T-cell (primary cell): Measurements from ENCODE around the gene GLCCI1. TPM values are rescaled to one million over a fixed set of nuclear protein-coding genes. Genes with fewer than 3 reads are reported as not detected.
"Not testable (repeated sequence)": the region's sequence is repeated elsewhere in the genome, so short reads cannot be mapped to it uniquely, and the experiment has no call there.

Experiments used
- ATAC-seq, 4 experiments: fragments of 200-7000 bp in 3 of 4; fragments of 150-1000 bp in 1 of 4; cut with Tn5 transposase; replicated peaks in 1 of 4; 1 replicate in 3 of 4; 2 replicates in 1 of 4; pipeline ENCODE4 v1.10.0; 2021; ENCODE audit warnings: moderate library complexity in 3 of 4, mild to moderate bottlenecking in 2 of 4, moderate number of reproducible peaks in 1 of 4
- CTCF ChIA-PET, 2 donors: fragments of 300-600 bp; sonication (Branson Sonifier 250); formaldehyde crosslinking; loops; one replicate each; lab custom pipeline; 2022; ENCODE audit warnings: antibody characterized with exemption in 2 of 2; lab: Charles Lee
- POLR2A ChIA-PET, 2 donors: fragments of 300-600 bp; sonication (Branson Sonifier 250); formaldehyde crosslinking; loops; one replicate each; lab custom pipeline; 2022; ENCODE audit warnings: antibody characterized with exemption in 2 of 2; lab: Charles Lee
- DNase-seq, 35 experiments: peaks; one replicate each; pipeline versions ENCODE4 v3.0.0 to v3.0.0-alpha.2; 2013 to 2023
- H3K27ac ChIP-seq: one replicate; pipeline ENCODE4 v1.5.1; 2013; ENCODE audit warnings: low read length
- H3K27me3 ChIP-seq, 2 experiments: replicated peaks in 1 of 2; 1 replicate in 1 of 2; 2 replicates in 1 of 2; pipeline versions ENCODE4 v1.6.1 to v1.7.0; 2013; ENCODE audit warnings: low read length in 1 of 2, mixed read lengths in 1 of 2; ENCODE audit not compliant: control insufficient read depth in 2 of 2, insufficient read depth in 2 of 2; ENCODE audit errors: extremely low read depth in 1 of 2
- H3K36me3 ChIP-seq, 2 donors: 1 replicate in 1 of 2; 2 replicates in 1 of 2; pipeline versions ENCODE4 v1.6.1 to v1.7.0; 2013; ENCODE audit warnings: low read length in 1 of 2; ENCODE audit not compliant: control insufficient read depth in 2 of 2, insufficient read depth in 1 of 2; ENCODE audit errors: extremely low read depth in 1 of 2
- H3K4me1 ChIP-seq, 2 experiments: 1 replicate in 1 of 2; 2 replicates in 1 of 2; pipeline versions ENCODE4 v1.6.1 to v1.7.0; 2013; ENCODE audit warnings: low read length in 2 of 2, mixed read lengths in 1 of 2; ENCODE audit not compliant: insufficient read depth in 2 of 2, control insufficient read depth in 1 of 2; ENCODE audit errors: extremely low read depth in 1 of 2
- H3K4me3 ChIP-seq, 2 donors: 1 replicate in 1 of 2; 2 replicates in 1 of 2; pipeline versions ENCODE4 v1.5.1 to v1.7.0; 2013; ENCODE audit warnings: mild to moderate bottlenecking in 2 of 2, low read length in 1 of 2, moderate library complexity in 1 of 2; ENCODE audit not compliant: control insufficient read depth in 1 of 2; ENCODE audit errors: extremely low read depth in 1 of 2
- H3K9me3 ChIP-seq: 2 replicates; pipeline ENCODE4 v1.7.0; 2013
- H3K27ac Mint-ChIP-seq, 2 donors: one replicate each; pipeline ENCODE4 v1.8.0; 2020 to 2021; ENCODE audit warnings: mild to moderate bottlenecking in 2 of 2, mixed read lengths in 2 of 2
- H3K27me3 Mint-ChIP-seq, 2 donors: one replicate each; pipeline ENCODE4 v1.8.0; 2021 to 2022; ENCODE audit warnings: mixed read lengths in 2 of 2
- H3K36me3 Mint-ChIP-seq: one replicate; pipeline ENCODE4 v1.8.0; 2021; ENCODE audit warnings: mixed read lengths
- H3K4me1 Mint-ChIP-seq, 3 donors: one replicate each; pipeline ENCODE4 v1.8.0; 2020 to 2022; ENCODE audit warnings: mixed read lengths in 3 of 3, mild to moderate bottlenecking in 1 of 3
- H3K4me3 Mint-ChIP-seq, 3 donors: one replicate each; pipeline ENCODE4 v1.8.0; 2020 to 2022; ENCODE audit warnings: mild to moderate bottlenecking in 3 of 3, mixed read lengths in 3 of 3, moderate library complexity in 3 of 3
- H3K9me3 Mint-ChIP-seq, 3 donors: one replicate each; pipeline ENCODE4 v1.8.0; 2020 to 2022; ENCODE audit warnings: mixed read lengths in 3 of 3
- WGBS: methylation state at CpG from one replicate; pipeline ENCODE4 v1.1.5; 2013; ENCODE audit warnings: missing lambda C conversion rate; ENCODE audit not compliant: insufficient coverage; 5-methylcytosine and 5-hydroxymethylcytosine counted together
- total RNA-seq, 35 experiments: library from RNA in 6 of 35; stranded (reverse) in 6 of 35; fragments of 120-200 nt in 1 of 35; gene quantifications; one replicate each; pipeline versions ENCODE4 v1.2.1 to v1.2.4 and lab custom pipeline; 2013 to 2026

The GLCCI1 gene
- total RNA-seq, 5 donors from 2014 or later (not counting 1 experiment from before 2014, with no cell fraction given) = 30.6 to 51.5 (median 38.0) TPM

DNA sequence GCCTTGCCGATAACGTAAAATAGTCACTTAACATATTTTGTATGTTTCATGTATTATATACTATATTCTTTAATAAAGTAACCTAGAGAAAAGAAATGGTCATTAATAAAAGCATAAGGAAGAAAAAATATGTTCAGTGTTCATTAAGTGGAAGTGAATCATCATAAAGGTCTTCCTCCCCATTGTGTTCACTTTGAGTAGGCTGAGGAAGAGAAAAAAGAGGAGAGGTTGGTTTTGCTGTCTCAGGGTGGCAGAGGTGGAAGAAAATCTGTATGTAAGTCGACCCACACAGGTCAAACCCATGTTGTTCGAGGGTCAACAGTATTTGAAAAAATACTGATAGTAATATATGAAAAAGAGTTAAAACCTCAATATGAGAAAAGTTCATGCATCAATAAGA is 90.3 kb downstream of the GLCCI1 start:
- peaks cover 10 to 14% (median 13%) of the 10 kb centered on the region in 3 donors for H3K4me1 Mint-ChIP-seq
- DNase-seq (no peak), ATAC-seq (no peak)
- no peak overlapping the region for H3K4me3 ChIP-seq
- ChIA-PET CTCF (no interaction called here), POLR2A (no interaction called here)
- H3K36me3 ChIP-seq = peaks cover 0 to 21% of the 10 kb centered on the region in 2 donors
- no peaks in the 10 kb centered on the region for H3K4me1 ChIP-seq
- H3K36me3 Mint-ChIP-seq = peaks cover 56% of the 10 kb centered on the region
- no peaks in the 10 kb centered on the region for H3K27me3 ChIP-seq
- H3K27ac ChIP-seq = no peak overlapping the region
- H3K4me3 Mint-ChIP-seq = no peak overlapping the region
- WGBS = no CpG with 5 or more reads among the region's 4 CpGs
- H3K27ac Mint-ChIP-seq = no peak overlapping the region
- H3K27me3 Mint-ChIP-seq = no peaks in the 10 kb centered on the region
- H3K9me3 Mint-ChIP-seq = peaks cover 0 to 6% (median 0%) of the 10 kb centered on the region in 3 donors
- H3K9me3 ChIP-seq = no peaks in the 10 kb centered on the region

DNA sequence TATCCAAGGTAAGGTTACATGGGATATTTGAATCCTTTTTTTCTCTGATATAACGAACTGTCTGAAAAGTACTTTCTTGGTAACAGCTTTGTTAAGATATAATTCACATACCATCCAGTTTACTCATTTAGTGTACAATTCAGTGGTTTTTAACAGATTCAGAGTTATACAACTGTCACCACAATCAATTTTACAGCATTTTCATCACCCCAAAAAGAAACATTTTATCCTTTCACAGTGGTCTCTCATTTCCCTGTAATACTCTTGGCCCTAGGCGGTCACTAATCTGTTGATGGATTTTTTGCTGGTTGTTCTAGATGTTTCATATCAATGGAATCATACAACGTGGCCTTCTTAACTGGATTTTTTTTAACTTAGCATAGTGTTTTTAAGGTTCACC is 91.6 kb downstream of the GLCCI1 start:
- peaks cover 0 to 18% of the 10 kb centered on the region in 2 donors for H3K36me3 ChIP-seq
- Mint-ChIP-seq H3K27me3 (no peaks in the 10 kb centered on the region), H3K36me3 (peaks cover 64% of the 10 kb centered on the region), H3K9me3 (peaks cover 0 to 6% (median 0%) of the 10 kb centered on the region in 3 donors), H3K4me3 (no peak overlapping the region), H3K4me1 (peaks cover 11 to 23% (median 22%) of the 10 kb centered on the region in 3 donors), H3K27ac (no peak overlapping the region)
- H3K4me1 ChIP-seq = no peaks in the 10 kb centered on the region
- H3K9me3 ChIP-seq = no peaks in the 10 kb centered on the region
- DNase-seq (no peak), ATAC-seq (no peak)
- no CpG with 5 or more reads among the region's 3 CpGs for WGBS
- ChIA-PET CTCF (no interaction called here), POLR2A (interaction anchor here in 1 of 2 donors (0.8 kb wide), 1 partner anchor 45 kb away, joined by 3 read pairs; no protein-coding TSS in a partner anchor)
- no peak overlapping the region for H3K27ac ChIP-seq
- H3K4me3 ChIP-seq = no peak overlapping the region
- no peaks in the 10 kb centered on the region for H3K27me3 ChIP-seq

DNA sequence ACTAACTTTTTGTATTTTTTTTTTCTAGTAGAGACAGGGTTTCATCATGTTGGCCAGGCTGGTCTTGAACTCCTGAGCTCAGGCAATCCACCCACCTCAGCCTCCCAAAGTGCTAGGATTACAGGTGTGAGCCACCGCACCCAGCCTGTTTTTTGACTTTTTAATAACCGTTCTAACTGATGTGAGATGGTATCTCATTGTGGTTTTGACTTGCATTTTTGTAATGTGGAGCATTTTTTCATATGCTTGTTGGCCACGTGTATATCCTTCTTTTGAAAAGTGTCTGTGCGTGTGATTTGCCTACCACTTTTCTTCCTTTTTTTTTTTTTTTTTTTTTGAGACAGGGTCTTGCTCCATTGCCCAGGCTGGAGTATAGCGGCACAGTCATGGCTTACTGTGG is 94.7 kb downstream of the GLCCI1 start:
- H3K27me3 ChIP-seq, H3K4me1 ChIP-seq, DNase-seq, H3K27me3 Mint-ChIP-seq, H3K4me3 Mint-ChIP-seq, H3K36me3 ChIP-seq, H3K4me3 ChIP-seq, ATAC-seq, H3K9me3 Mint-ChIP-seq, H3K27ac ChIP-seq, H3K9me3 ChIP-seq: not testable (repeated sequence)
- ChIA-PET CTCF (interaction anchor here in 1 of 2 donors (0.7 kb wide), 1 partner anchor 235 kb away, joined by 5 read pairs; no protein-coding TSS in a partner anchor), POLR2A (interaction anchor here in 1 of 2 donors (0.7 kb wide), 1 partner anchor 93 kb away, joined by 3 read pairs; no protein-coding TSS in a partner anchor)
- Mint-ChIP-seq H3K4me1 (peaks cover 34 to 49% (median 41%) of the 10 kb centered on the region in 3 donors), H3K36me3 (peaks cover 72% of the 10 kb centered on the region), H3K27ac (peak overlapping the region in 1 of 2 donors; percentile 34)
- WGBS = 0% methylated on average over 2 of the region's 5 CpGs

DNA sequence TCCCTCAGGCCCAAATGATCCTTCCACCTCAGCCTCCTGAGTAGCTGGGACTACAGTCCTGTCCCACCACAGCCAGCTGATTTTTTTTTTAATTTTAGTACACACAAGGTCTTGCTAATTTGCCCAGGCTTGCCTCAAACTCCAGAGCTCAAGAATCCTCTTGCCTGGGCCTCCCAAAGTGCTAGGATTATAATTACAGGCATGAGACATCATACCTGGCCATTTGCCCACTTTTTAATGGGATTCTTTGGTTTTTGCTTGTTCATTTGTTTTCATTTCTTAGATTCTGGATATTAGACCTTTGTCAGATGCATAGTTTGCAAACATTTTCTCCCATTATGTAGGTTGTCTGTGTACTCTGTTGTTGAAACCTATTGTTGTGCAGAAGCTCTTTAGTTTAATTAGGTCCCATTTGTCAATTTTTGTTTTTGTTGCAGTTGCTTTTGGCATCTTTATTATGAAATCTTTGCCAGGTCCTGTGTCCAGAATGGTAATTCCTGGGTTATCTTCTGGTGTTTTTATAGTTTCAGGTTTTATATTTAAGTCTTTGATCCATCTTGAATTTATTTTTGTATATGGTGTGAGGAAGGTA is 95.2 kb downstream of the GLCCI1 start:
- Histone ChIP-seq H3K9me3 (no peaks in the 10 kb centered on the region), H3K4me1 (peaks cover 0 to 3% of the 10 kb centered on the region in 2 experiments), H3K27me3 (no peaks in the 10 kb centered on the region), H3K36me3 (peaks cover 5 to 6% of the 10 kb centered on the region in 2 donors), H3K4me3 (no peak overlapping the region), H3K27ac (no peak overlapping the region)
- peak overlapping the region in 1 of 2 donors; percentile 34 for H3K27ac Mint-ChIP-seq
- DNase-seq = no peak
- peaks cover 75% of the 10 kb centered on the region for H3K36me3 Mint-ChIP-seq
- no peak for ATAC-seq
- ChIA-PET POLR2A (interaction anchor here in 1 of 2 donors (0.7 kb wide), 1 partner anchor 93 kb away, joined by 3 read pairs; no protein-coding TSS in a partner anchor), CTCF (interaction anchor here in 1 of 2 donors (0.5 to 0.7 kb wide), 2 partner anchors 93 to 235 kb away, joined by 4 to 5 read pairs; no protein-coding TSS in a partner anchor)
- H3K27me3 Mint-ChIP-seq = no peaks in the 10 kb centered on the region
- H3K4me1 Mint-ChIP-seq = peaks cover 34 to 54% (median 45%) of the 10 kb centered on the region in 3 donors
- peaks cover 0 to 6% (median 0%) of the 10 kb centered on the region in 3 donors for H3K9me3 Mint-ChIP-seq
- no peak overlapping the region for H3K4me3 Mint-ChIP-seq

DNA sequence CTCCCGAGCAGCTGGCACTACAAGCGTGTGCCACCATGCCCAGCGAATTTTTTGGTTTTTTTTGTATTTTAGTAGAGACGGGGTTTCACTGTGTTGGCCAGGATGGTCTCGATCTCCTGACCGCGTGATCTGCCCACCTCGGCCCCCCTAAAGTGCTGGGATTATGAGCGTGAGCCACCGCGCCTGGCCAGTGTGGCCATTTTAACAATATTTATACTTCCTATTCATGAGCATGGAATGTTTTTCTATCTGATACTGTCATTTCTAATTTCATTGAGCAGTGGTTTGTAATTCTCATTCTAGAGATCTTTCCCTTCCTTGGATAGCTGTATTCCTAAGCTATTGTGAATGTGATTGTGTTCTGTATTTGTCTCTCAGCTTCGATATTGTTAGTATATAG is 96.2 kb downstream of the GLCCI1 start:
- peaks cover 0 to 6% (median 0%) of the 10 kb centered on the region in 3 donors for H3K9me3 Mint-ChIP-seq
- H3K27ac Mint-ChIP-seq = no peak overlapping the region
- H3K36me3 ChIP-seq = peaks cover 7 to 11% of the 10 kb centered on the region in 2 donors
- peaks cover 0 to 7% of the 10 kb centered on the region in 2 experiments for H3K4me1 ChIP-seq
- peaks cover 68% of the 10 kb centered on the region for H3K36me3 Mint-ChIP-seq
- no peaks in the 10 kb centered on the region for H3K9me3 ChIP-seq
- no peak for DNase-seq
- peaks cover 34 to 60% (median 45%) of the 10 kb centered on the region in 3 donors for H3K4me1 Mint-ChIP-seq
- ChIA-PET CTCF (no interaction called here), POLR2A (no interaction called here)
- H3K27ac ChIP-seq = no peak overlapping the region
- no peaks in the 10 kb centered on the region for H3K27me3 Mint-ChIP-seq
- no peak overlapping the region for H3K4me3 ChIP-seq
- WGBS = no CpG with 5 or more reads among the region's 12 CpGs
- ATAC-seq = no peak
- no peaks in the 10 kb centered on the region for H3K27me3 ChIP-seq
- H3K4me3 Mint-ChIP-seq = no peak overlapping the region

DNA sequence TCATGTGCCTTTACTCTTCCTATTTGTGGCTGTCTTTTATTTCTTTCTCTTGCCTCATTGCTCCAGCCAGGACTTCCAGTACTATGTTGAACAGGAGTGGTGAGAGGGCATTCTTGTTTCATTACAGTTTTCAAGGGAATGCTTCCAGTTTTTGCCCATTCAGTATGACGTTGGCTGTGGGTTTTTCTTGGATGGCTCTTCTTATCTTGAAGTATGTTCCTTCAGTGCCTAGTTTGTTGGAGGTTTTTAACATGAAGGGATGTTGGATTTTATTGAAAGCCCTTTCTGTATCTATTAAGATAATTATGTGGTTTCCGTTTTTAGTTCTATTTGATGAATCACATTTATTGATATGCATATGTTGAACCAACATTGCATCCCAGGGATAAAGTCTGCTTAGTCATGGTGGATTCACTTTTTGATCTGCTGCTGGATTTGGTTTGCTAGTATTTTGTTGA is 96.8 kb downstream of the GLCCI1 start:
- ChIA-PET CTCF (no interaction called here), POLR2A (no interaction called here)
- Histone ChIP-seq H3K9me3 (no peaks in the 10 kb centered on the region), H3K36me3 (peaks cover 7 to 11% of the 10 kb centered on the region in 2 donors), H3K27me3 (no peaks in the 10 kb centered on the region), H3K4me1 (peaks cover 0 to 7% of the 10 kb centered on the region in 2 experiments), H3K27ac (no peak overlapping the region), H3K4me3 (no peak overlapping the region)
- Mint-ChIP-seq H3K4me3 (no peak overlapping the region), H3K36me3 (peaks cover 62% of the 10 kb centered on the region), H3K9me3 (peaks cover 0 to 6% (median 0%) of the 10 kb centered on the region in 3 donors), H3K4me1 (peaks cover 34 to 60% (median 45%) of the 10 kb centered on the region in 3 donors), H3K27ac (no peak overlapping the region), H3K27me3 (no peaks in the 10 kb centered on the region)
- 100% methylated on average over 1 of the region's 2 CpGs for WGBS
- no peak for ATAC-seq
- DNase-seq = no peak
